HUES48 (cell line): ENCODE results near the gene SLC7A10.
"Not testable (repeated sequence)": the region's sequence is repeated elsewhere in the genome, so short reads cannot be mapped to it uniquely, and the experiment has no call there.

ENCODE experiments used
- H3K27ac ChIP-seq: one replicate; pipeline ENCODE4 v1.7.0; 2013; ENCODE audit warnings: low read depth, low read length, inconsistent platforms
- H3K27me3 ChIP-seq: 2 replicates; pipeline ENCODE4 v1.6.1; 2013; ENCODE audit warnings: mild to moderate bottlenecking, low read length; ENCODE audit not compliant: control insufficient read depth, insufficient read depth
- H3K36me3 ChIP-seq: 2 replicates; pipeline ENCODE4 v1.6.1; 2013; ENCODE audit warnings: low read length; ENCODE audit not compliant: control insufficient read depth, insufficient read depth
- H3K4me1 ChIP-seq: 2 replicates; pipeline ENCODE4 v1.6.1; 2013; ENCODE audit warnings: mild to moderate bottlenecking, low read length; ENCODE audit not compliant: control insufficient read depth, insufficient read depth
- H3K4me3 ChIP-seq: 2 replicates; pipeline ENCODE4 v1.5.1; 2013; ENCODE audit warnings: mild to moderate bottlenecking, low read depth, low read length
- H3K9ac ChIP-seq: 2 replicates; pipeline ENCODE4 v1.6.1; 2013; ENCODE audit warnings: mild to moderate bottlenecking, low read depth, low read length, moderate library complexity
- H3K9me3 ChIP-seq: 2 replicates; pipeline ENCODE4 v1.6.1; 2013; ENCODE audit warnings: low read length; ENCODE audit not compliant: control insufficient read depth, insufficient read depth

SLC7A10 gene

GRCh38 chr19:33226550-33227241 is 1.0 kb upstream of the SLC7A10 start:
- Histone ChIP-seq H3K27ac (no peak overlapping the region), H3K27me3 (peaks cover 37% of the 10 kb centered on the region), H3K4me3 (peak overlapping the region; percentile 64), H3K9ac (0 out of 2 replicates have a peak overlapping the region, but pooled peaks have one; percentile 10), H3K4me1 (peaks cover 10% of the 10 kb centered on the region; the same call in 1 of the 2 replicates), H3K9me3 (peaks cover 11% of the 10 kb centered on the region), H3K36me3 (no peaks in the 10 kb centered on the region)

DNA sequence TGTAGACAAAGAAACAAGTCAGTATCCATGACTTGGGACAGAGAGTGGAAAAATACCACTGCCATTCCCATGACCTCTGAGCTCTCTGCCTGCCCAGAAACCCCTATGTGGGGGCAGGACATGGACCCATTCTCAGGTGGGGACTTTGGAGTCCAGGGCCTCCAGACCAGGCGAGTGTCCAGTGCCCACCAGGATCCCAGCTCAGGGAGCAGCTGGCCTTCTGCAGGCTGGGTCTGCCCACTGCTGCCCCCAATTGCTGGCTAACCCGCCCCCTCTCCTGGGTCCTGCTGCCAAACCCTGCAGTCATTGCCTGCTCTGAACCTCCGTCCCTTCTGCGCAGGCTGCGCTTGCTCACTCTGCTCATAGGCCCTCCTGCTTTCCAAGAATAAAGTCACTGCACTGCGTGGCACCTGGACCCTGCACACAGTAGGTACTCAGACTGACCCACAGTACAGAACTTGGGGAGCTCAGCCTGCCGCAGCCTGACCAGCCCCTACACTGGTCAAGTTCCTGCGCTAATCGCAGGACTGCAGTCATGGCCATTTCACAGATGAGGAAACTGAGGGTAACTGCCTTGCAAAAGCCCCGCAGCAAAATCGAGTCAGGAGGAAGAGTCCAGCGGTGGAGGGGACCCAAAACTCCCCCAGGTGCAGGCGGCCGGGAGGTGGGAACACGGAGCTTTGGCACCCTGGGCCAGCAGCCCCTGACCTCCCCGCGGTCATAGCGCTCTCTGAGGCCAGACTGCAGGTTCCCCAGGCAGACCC is 774 bp downstream of the SLC7A10 start:
- H3K9me3 ChIP-seq = peaks cover 11% of the 10 kb centered on the region
- H3K27ac ChIP-seq = no peak overlapping the region
- H3K4me3 ChIP-seq = peak overlapping the region; percentile 64; the same call in 1 of the 2 replicates
- H3K4me1 ChIP-seq = peaks cover 10% of the 10 kb centered on the region; the same call in 1 of the 2 replicates
- peaks cover 37% of the 10 kb centered on the region for H3K27me3 ChIP-seq
- no peaks in the 10 kb centered on the region for H3K36me3 ChIP-seq
- H3K9ac ChIP-seq = no peak overlapping the region

GRCh38 chr19:33222255-33222654 is 3.4 kb downstream of the SLC7A10 start:
- peaks cover 30% of the 10 kb centered on the region for H3K27me3 ChIP-seq
- H3K36me3 ChIP-seq = not testable (repeated sequence)

GRCh38 chr19:33221638-33222037 is 4.0 kb downstream of the SLC7A10 start:
- no peaks in the 10 kb centered on the region for H3K36me3 ChIP-seq
- H3K9ac ChIP-seq = no peak overlapping the region
- H3K27ac ChIP-seq = no peak overlapping the region
- peaks cover 7% of the 10 kb centered on the region; the same call in 1 of the 2 replicates for H3K4me1 ChIP-seq
- H3K27me3 ChIP-seq = peaks cover 26% of the 10 kb centered on the region
- H3K4me3 ChIP-seq = no peak overlapping the region
- no peaks in the 10 kb centered on the region for H3K9me3 ChIP-seq

More at GRCh38 chr19:33222255-33222654, 3.4 kb downstream of the SLC7A10 start:
- H3K4me1 ChIP-seq, H3K9ac ChIP-seq, H3K27ac ChIP-seq, H3K4me3 ChIP-seq, H3K9me3 ChIP-seq: not testable (repeated sequence)

GRCh38 chr19:33220735-33221134 is 4.9 kb downstream of the SLC7A10 start:
- Histone ChIP-seq H3K4me1 (no peaks in the 10 kb centered on the region), H3K9ac (no peak overlapping the region), H3K4me3 (no peak overlapping the region), H3K9me3 (no peaks in the 10 kb centered on the region), H3K27me3 (peaks cover 17% of the 10 kb centered on the region), H3K36me3 (no peaks in the 10 kb centered on the region), H3K27ac (no peak overlapping the region)

DNA sequence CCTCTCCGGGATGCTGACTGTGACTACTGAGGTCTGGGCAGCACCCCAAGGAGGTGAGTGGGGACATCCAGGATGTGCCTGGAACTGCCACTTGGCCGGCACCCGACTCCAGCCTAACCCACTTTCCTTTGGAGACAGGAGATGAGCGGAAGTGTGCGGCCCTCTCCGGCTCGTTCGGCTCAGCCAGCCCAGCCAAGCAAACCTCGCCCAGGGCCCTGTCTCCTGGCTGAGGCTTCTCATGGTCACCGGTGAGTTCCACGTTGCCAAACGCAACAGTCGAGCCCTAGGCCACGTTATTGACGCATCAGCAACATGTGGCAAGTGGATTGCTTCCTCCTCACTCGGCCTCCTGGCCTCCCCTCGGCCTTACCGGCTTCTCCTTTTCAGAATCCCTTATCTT is 5.5 kb downstream of the SLC7A10 start:
- Histone ChIP-seq H3K27me3 (peaks cover 12% of the 10 kb centered on the region), H3K27ac (no peak overlapping the region), H3K9ac (no peak overlapping the region), H3K4me1 (no peaks in the 10 kb centered on the region), H3K36me3 (no peaks in the 10 kb centered on the region), H3K4me3 (no peak overlapping the region), H3K9me3 (no peaks in the 10 kb centered on the region)

DNA sequence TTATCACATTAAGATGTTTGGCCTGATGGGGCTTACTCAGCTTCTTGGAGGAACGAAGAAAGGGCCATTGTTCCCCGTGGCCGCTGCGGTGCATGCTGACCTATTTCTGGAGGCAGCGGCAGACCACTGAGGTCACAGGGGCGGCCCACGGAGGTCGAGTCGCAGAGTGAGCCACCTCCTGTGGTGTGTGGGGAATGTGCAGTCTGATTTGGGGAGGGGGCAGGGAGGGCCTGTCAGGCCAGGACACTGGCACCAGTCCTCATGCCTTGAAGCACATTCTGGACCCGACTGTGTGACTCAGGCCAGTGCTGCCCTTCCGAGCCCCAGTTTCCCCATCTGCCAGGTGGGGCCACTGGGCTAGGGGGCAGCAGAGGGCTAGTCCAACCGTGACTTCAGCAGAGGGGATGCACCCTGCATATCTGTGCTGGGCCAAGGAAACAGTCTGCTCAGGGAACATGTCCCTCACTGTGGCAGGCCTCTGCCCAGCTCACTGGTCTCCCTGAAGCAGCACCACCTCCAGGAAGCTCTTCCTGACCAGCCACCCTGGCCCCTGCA is 6.3 kb downstream of the SLC7A10 start:
- Histone ChIP-seq H3K27me3 (peaks cover 4% of the 10 kb centered on the region), H3K36me3 (no peaks in the 10 kb centered on the region), H3K9me3 (no peaks in the 10 kb centered on the region), H3K4me1 (no peaks in the 10 kb centered on the region), H3K4me3 (no peak overlapping the region), H3K27ac (no peak overlapping the region), H3K9ac (no peak overlapping the region)

DNA sequence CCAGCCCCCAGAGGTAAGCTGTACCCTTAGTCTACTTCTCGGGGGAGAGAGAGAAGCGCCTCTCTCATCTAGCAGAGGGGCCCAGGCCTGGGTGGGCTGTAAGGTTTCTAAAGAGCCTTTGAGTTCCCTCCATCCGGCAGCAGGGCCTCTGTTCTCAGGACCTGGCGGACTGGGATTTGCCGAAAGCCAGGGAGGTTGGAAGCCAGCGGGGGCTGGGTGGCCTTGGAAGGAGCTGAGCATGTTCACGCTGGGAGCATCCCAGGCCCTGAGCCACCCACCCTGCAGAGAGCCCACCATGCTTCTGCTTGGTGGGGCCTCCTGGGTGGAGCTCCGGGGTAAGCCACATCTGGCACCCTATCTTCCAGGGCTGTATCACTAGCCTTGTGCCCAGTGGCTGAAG is 7.8 kb downstream of the SLC7A10 start:
- Histone ChIP-seq H3K27me3 (no peaks in the 10 kb centered on the region), H3K9me3 (no peaks in the 10 kb centered on the region), H3K9ac (no peak overlapping the region), H3K4me3 (no peak overlapping the region), H3K36me3 (no peaks in the 10 kb centered on the region), H3K27ac (no peak overlapping the region), H3K4me1 (no peaks in the 10 kb centered on the region)

DNA sequence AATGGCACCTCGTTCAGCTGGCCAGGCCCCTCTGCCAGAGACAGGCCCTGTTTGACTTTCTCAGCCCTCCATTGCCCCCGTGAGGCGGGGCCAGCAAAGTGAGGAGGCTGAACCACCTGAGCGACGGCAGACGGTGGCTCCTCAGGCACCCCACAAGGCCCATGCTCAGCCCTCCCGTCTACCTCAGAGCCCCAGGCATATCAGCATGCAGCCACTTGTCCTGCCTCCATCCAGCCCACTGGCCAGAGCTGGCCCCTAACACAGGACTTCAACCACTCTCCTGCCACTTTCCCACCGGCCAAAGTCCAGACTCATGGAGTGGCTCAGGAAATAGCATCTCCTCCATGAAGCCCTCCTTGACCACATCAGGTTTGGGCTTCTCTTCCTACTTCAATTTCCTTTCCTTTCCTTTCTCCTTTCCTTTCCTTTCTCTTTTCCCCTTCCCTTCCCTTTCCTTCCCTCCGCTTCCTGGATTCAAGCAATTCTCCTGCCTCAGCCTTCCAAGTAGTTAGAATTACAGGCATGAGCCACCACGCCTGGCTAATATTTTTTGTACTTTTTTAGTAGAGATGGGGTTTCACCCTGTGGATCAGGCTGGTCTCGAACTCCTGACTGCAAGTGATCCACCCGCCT is 9.3 kb downstream of the SLC7A10 start:
- Histone ChIP-seq H3K9ac (no peak overlapping the region), H3K4me1 (no peaks in the 10 kb centered on the region), H3K27me3 (no peaks in the 10 kb centered on the region), H3K36me3 (no peaks in the 10 kb centered on the region), H3K9me3 (no peaks in the 10 kb centered on the region), H3K27ac (no peak overlapping the region), H3K4me3 (no peak overlapping the region)

DNA sequence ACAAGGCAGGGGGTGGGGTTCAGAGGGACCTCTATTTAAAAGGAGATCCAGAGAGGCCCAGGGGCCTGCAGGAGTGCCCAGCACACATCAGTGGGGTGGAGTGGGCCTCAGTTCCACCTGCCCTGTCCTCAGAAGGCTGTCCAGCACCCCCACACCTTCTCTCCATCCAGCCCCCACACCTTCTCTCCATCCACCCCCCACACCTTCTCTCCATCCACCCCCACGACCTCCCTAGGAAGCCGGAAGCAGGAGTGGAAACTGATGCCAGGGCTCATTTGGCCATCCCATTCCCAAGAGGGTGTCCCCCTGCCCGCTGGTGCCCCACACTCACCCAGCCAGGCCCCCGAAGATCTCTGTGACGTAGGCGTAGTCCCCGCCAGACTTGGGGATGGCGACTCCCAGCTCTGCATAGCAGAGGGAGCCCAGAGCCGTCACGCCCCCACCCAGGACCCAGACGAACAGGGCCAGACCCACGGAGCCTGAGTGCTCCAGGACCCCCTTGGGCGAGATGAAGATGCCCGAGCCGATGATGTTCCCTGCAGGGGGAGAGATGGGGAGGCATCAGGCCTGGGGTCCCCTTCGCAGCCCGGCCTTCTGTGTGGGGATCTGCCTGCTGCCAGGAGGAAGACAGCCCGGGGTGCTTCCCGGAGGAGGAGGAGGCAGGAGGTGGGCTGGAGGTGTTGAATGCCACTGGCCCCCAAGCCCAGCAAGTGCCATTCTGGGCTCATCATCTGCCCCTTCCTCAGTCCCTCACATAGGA is 10.0 kb downstream of the SLC7A10 start:
- no peak overlapping the region for H3K27ac ChIP-seq
- no peaks in the 10 kb centered on the region for H3K9me3 ChIP-seq
- no peak overlapping the region for H3K4me3 ChIP-seq
- no peaks in the 10 kb centered on the region for H3K27me3 ChIP-seq
- H3K36me3 ChIP-seq = no peaks in the 10 kb centered on the region
- no peaks in the 10 kb centered on the region for H3K4me1 ChIP-seq
- H3K9ac ChIP-seq = no peak overlapping the region
